ENCODE data around the gene SLC9A1. TPM values are rescaled to one million over a fixed set of nuclear protein-coding genes. Genes with fewer than 3 reads are reported as not detected.

Gene SLC9A1
- total RNA-seq, 6 experiments from 2014 or later: 37.1 to 51.0 (median 44.7) TPM

- H3K4me3 Mint-ChIP-seq: no peak overlapping the region
- H3K27me3 Mint-ChIP-seq (ENCODE audit: insufficient read depth): no peaks in the 10 kb centered on the region
- peaks cover 27% of the 10 kb centered on the region for H3K36me3 Mint-ChIP-seq (ENCODE audit: low read depth)
- no peaks in the 10 kb centered on the region for H3K9me3 Mint-ChIP-seq
- peaks cover 75% of the 10 kb centered on the region for H3K4me1 Mint-ChIP-seq (ENCODE audit: low read depth)
- DNase-seq: no peak
- H3K27ac Mint-ChIP-seq: no peak overlapping the region
- no peak for TF ChIP-seq CTCF (IDR thresholded peaks at IDR 0.05)
Measured at GRCh38 chr1:27113861-27114260, 41.1 kb downstream of the SLC9A1 start.

GRCh38 chr1:27111626-27112573 lies 43.0 kb downstream of the SLC9A1 start:
- Mint-ChIP-seq H3K4me3 (peak overlapping the region; percentile 60), H3K9me3 (no peaks in the 10 kb centered on the region), H3K36me3 (ENCODE audit: low read depth) (peaks cover 26% of the 10 kb centered on the region), H3K4me1 (ENCODE audit: low read depth) (peaks cover 55% of the 10 kb centered on the region), H3K27ac (peak overlapping the region; percentile 83), H3K27me3 (ENCODE audit: insufficient read depth) (no peaks in the 10 kb centered on the region)
- DNase-seq: peak; percentile 99
- peak; percentile 71 for TF ChIP-seq CTCF (IDR thresholded peaks at IDR 0.05)

- peaks cover 20% of the 10 kb centered on the region for H3K36me3 Mint-ChIP-seq (ENCODE audit: low read depth)
- peak; percentile 70 for TF ChIP-seq CTCF (IDR thresholded peaks at IDR 0.05)
- peak; percentile 26 for DNase-seq
- H3K27ac Mint-ChIP-seq: peak overlapping the region; percentile 48; the same call in 1 of the 2 replicates
- H3K4me1 Mint-ChIP-seq (ENCODE audit: low read depth): peaks cover 55% of the 10 kb centered on the region
- H3K9me3 Mint-ChIP-seq: no peaks in the 10 kb centered on the region
- H3K4me3 Mint-ChIP-seq: no peak overlapping the region
- H3K27me3 Mint-ChIP-seq (ENCODE audit: insufficient read depth): peaks cover 2% of the 10 kb centered on the region; the same call in 1 of the 2 replicates
Measured at GRCh38 chr1:27109103-27109822, 45.7 kb downstream of the SLC9A1 start.

GRCh38 chr1:27108588-27108987 lies 46.3 kb downstream of the SLC9A1 start:
- TF ChIP-seq CTCF (IDR thresholded peaks at IDR 0.05): no peak
- Mint-ChIP-seq H3K27me3 (ENCODE audit: insufficient read depth) (peaks cover 2% of the 10 kb centered on the region; the same call in 1 of the 2 replicates), H3K9me3 (no peaks in the 10 kb centered on the region), H3K36me3 (ENCODE audit: low read depth) (peaks cover 13% of the 10 kb centered on the region), H3K27ac (no peak overlapping the region), H3K4me3 (no peak overlapping the region), H3K4me1 (ENCODE audit: low read depth) (peaks cover 51% of the 10 kb centered on the region)
- no peak for DNase-seq

GRCh38 chr1:27106561-27107323 lies 48.2 kb downstream of the SLC9A1 start:
- no peak overlapping the region for H3K4me3 Mint-ChIP-seq
- H3K27ac Mint-ChIP-seq: peak overlapping the region; percentile 73
- no peak for DNase-seq
- peaks cover 5% of the 10 kb centered on the region for H3K36me3 Mint-ChIP-seq (ENCODE audit: low read depth)
- TF ChIP-seq CTCF (IDR thresholded peaks at IDR 0.05): no peak
- H3K4me1 Mint-ChIP-seq (ENCODE audit: low read depth): peaks cover 33% of the 10 kb centered on the region
- H3K9me3 Mint-ChIP-seq: no peaks in the 10 kb centered on the region
- H3K27me3 Mint-ChIP-seq (ENCODE audit: insufficient read depth): peaks cover 2% of the 10 kb centered on the region; the same call in 1 of the 2 replicates

Measured in HFFc6 (cell line).